PC-9 (cell line): Measurements from ENCODE around the gene SIGLEC9.

Source experiments
- CTCF ChIP-seq: fragments of 200-600 bp; sonication (generic); conservative IDR thresholded peaks from 2 replicates; pipeline ENCODE4 v1.6.1; 2017; ENCODE audit warnings: mixed run types, antibody characterized with exemption, mild to moderate bottlenecking, moderate library complexity
- EZH2 ChIP-seq: fragments of 200-600 bp; sonication (generic); IDR thresholded peaks from 2 replicates; pipeline ENCODE4 v1.8.0; 2017; ENCODE audit warnings: antibody characterized with exemption, low read depth

GRCh38 chr19:51093510-51094345 lies 31.0 kb upstream of the SIGLEC9 start:
- TF ChIP-seq EZH2 (no peak), CTCF (no peak)
